HG02798 (cell line): ENCODE results near the gene RIMS4.

Source experiments
- ATAC-seq: cut with Tn5 transposase; IDR thresholded peaks from one replicate; pipeline ENCODE4 v1.9.1; 2021; ENCODE audit warnings: mild to moderate bottlenecking; ENCODE audit not compliant: unreplicated experiment, poor library complexity

Gene RIMS4

GRCh38 chr20:44810391-44811149 is at the start of gene RIMS4:
TSS of gene RIMS4 (minus strand) at chr20:44810546. CDS start at chr20:44810271, 275 bp downstream.
- no peak for ATAC-seq

- ATAC-seq, result no peak
Measured at GRCh38 chr20:44858606-44859360, 48.4 kb upstream of the RIMS4 start.

GRCh38 chr20:44856856-44857448 is 46.6 kb upstream of the RIMS4 start:
- no peak for ATAC-seq

GRCh38 chr20:44856442-44856841 is 46.1 kb upstream of the RIMS4 start:
- no peak for ATAC-seq

GRCh38 chr20:44851545-44851944 is 41.2 kb upstream of the RIMS4 start:
- ATAC-seq, result no peak

- ATAC-seq, result no peak
Measured at GRCh38 chr20:44850837-44851236, 40.5 kb upstream of the RIMS4 start.

GRCh38 chr20:44850272-44850671 is 39.9 kb upstream of the RIMS4 start:
- ATAC-seq, result no peak

GRCh38 chr20:44849703-44850102 is 39.4 kb upstream of the RIMS4 start:
- ATAC-seq, result no peak

GRCh38 chr20:44848254-44849015 is 38.1 kb upstream of the RIMS4 start:
- no peak for ATAC-seq

GRCh38 chr20:44843876-44844275 is 33.5 kb upstream of the RIMS4 start:
- ATAC-seq, result no peak

- ATAC-seq, result no peak
Measured at GRCh38 chr20:44841955-44842354, 31.6 kb upstream of the RIMS4 start.

GRCh38 chr20:44840826-44841225 is 30.5 kb upstream of the RIMS4 start:
- ATAC-seq, result no peak

- ATAC-seq, result no peak
Measured at GRCh38 chr20:44839481-44839880, 29.1 kb upstream of the RIMS4 start.

- no peak for ATAC-seq
Measured at GRCh38 chr20:44838521-44838920, 28.2 kb upstream of the RIMS4 start.

- no peak for ATAC-seq
Measured at GRCh38 chr20:44837946-44838345, 27.6 kb upstream of the RIMS4 start.

GRCh38 chr20:44836601-44837120 is 26.3 kb upstream of the RIMS4 start:
- ATAC-seq, result no peak

- no peak for ATAC-seq
Measured at GRCh38 chr20:44835661-44836221, 25.4 kb upstream of the RIMS4 start.

- ATAC-seq, result no peak
Measured at GRCh38 chr20:44835116-44835515, 24.8 kb upstream of the RIMS4 start.

GRCh38 chr20:44834693-44835092 is 24.3 kb upstream of the RIMS4 start:
- ATAC-seq, result no peak

GRCh38 chr20:44833437-44833836 is 23.1 kb upstream of the RIMS4 start:
- ATAC-seq, result no peak
